Fibroblast of peridontal ligament (primary cell): Measurements from ENCODE around the gene NCK1.

ENCODE experiments used
- DNase-seq: peaks from one replicate; pipeline ENCODE4 v3.0.0-alpha.2; 2010; ENCODE audit errors: extremely low read depth

NCK1 gene

DNA sequence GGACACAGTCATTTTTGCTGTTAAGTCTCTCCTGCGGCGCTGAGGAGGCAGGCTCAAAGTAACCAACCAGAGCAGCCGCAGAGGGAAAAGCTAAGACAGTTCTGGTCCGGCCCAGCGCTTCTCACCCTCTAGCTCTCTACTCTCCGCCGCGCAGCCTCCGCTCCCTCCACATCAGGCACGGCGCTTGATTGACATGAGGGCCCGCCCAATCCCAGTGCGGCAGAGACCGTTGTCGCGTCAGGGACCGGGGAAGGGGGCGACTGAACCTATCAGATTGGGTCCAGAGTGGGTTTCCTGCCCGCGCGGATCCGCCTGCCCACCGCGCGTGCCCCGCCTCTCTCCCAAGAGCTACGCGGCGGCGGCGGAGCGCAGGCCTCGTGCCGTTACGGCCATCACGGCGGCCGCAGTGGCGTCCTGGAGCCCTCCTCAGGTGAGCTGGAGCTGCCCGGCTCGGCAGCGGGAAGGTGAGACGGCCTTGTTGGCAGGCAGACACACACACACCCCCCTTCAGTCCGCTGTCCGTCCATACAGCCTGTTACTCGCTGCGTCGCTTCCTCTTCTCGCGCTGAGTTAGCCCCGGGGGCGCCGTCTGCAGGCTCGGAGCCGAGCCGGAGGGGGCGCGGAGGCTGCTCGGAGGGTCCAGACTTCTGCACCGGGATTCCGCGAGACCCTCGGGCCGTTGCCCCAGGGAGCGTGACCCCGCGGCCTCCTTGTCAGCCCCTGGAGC lies at the start of gene NCK1:
Gene NCK1, plus strand, starts transcription at position 319 of the 727 bp plus-strand sequence. CDS start 65,794 bp downstream, outside the sequence.
- peak; percentile 96 for DNase-seq

DNA sequence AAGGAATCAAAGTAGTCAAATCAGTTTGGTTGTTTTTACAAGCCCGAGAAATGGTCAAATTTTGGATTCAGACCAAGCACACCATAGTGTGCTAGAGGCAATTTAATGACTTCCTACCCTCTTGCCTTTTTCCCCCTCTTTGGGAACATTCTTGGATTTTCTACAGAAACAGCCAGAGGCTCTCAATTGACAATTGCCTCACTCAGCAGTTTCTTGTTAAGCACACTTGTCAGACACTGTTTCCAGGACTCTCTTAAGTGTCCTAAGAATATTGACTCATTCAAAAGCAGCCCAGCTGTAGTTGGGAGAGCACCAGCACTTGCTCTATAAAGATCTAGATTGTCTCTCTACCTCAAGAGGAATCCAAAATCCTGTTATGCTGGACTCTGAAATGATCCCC lies 44.6 kb upstream of the NCK1 start:
- DNase-seq, result peak; percentile 51

DNA sequence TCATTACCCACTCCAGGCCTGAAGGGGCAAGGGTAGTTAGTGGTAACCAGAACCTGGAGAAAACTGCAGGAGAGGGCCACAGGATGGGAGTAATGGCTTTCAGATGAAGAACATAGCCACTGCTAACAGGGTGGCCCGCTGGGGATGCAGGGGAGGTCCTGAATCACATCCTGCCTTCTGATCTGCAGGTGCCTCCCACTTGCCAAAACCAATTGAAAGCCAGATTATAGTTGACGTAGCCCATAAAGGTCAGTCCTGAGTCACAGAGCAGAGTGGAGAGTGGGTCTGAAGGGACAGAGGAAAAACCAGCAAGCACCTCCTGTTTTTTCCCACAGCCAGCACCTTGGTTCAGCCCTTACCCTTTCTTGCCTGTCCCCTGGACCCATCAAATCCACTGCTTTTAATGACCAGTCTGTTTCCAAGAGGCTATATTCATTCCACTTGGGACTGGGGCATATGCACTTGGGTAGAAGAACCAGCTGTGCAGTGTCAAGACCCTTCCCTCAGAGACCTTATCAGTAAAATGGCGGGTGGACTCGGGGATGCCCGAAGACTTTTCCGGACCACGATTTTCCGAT lies 43.7 kb upstream of the NCK1 start:
- DNase-seq, result peak; percentile 72

DNA sequence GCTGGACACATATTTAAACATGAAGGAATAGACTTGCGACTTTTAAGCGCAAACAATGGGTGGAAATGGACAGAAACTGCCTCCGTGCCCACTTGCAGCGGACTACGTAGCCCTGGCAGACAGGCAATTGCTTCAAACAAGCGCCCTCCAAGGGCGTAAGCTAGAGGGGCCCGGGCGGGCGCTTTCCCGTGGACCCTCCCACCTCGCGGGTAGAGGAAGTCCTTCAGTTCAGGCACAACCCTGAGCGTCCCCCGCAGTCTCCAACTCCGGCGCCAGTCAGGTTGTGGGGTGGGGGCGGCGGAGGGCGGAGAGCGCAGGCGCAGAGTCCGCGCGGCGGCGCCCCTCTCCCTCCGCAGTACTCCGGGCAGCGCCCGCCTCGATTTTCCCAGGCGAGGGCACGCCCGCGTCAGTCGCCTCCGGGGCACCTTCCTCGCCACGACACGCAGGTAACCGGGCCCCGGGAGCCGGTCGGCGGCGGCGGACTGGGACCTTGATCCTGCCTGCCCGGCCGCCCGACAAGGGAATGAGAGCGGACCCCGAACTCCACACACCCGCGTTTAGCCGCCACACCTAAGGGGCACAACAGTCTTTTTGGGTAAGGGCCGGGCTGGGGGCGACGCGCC lies 43.1 kb upstream of the NCK1 start, which contains the start of gene SLC35G2:
Gene SLC35G2, plus strand, starts transcription at position 358 of the 623 bp plus-strand sequence. CDS start 35,335 bp downstream, outside the sequence.
- DNase-seq, result peak; percentile 59

DNA sequence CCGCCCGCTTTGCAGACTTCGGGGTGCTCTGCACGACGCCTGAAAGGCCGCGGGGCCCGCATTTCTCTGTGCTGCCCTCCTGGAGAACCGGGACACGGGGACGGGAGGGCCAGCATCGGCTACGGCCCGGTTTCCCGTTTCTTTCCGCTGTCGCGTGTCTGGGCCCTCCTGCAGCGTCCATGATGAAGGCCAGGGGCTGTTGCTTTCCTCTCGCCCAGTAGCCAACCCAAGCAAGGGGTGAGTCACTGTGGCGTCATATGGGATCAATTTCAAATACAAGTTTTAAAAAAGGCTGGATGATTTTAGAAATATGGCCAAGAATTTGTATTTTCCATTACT lies 42.6 kb upstream of the NCK1 start:
- DNase-seq, result peak; percentile 91

DNA sequence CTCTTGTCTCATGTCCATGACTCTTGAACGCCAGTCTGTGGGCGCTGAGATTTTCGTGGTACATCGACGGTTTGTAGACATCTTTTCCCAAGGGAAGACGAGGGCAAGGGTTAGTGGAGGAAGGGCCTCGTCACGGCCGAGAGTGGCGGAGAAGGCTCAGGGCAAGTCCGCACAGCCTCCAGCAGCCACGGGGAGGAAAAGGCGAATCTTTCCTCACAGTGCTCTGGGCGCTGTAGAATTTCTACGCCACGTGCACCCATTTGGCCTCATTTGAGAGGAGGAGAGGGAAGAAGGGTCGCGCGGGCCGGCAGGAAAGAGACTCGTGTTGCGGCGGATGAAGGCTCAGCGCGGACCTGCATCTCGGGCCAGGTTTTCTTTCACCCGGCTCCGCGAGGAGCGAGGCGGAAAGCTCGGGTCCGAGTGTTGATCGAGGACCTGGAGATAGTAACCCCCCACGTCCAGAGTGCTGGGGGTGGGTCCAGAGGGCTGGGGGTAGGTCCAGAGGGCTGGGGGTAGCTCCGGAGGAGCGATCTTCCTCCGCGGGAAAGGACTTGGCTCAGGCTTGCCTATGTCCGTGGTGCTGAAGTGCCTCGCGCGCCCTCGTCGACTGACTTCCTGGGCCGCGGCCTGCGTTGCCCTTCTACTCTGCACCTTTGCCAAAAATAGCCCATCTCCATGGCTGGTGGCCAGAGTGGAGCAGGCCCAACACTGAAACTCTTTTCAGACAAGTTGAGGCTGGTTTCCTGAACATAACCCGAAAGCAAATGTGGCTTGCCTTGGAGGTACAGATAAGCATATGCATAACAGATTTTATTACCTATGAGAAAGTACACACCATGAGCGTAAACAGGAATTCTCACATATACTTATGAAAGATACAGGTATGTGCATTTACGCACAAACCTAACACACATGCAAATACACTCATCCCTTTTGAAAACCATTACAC lies 42.0 kb upstream of the NCK1 start:
- DNase-seq, result peak; percentile 61

DNA sequence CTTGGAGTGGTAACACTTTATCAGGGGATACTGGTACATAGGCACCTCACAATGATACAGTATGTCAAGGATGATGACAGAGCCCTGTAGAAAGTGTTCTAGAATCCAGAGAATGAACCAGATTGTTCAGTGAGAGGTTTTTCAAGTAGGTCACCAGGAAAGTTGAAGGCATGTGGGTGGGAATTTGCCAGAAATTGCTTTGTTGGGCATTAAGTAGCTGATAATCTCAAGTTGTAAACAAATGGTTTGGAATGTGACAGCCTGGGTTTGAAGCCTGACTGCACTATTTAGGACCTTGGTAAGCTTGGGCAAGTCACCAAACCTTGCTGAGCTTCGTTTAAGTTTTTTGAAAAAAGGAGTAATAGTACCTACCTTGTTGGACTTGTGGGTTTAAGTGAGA lies 30.5 kb upstream of the NCK1 start:
- no peak for DNase-seq

DNA sequence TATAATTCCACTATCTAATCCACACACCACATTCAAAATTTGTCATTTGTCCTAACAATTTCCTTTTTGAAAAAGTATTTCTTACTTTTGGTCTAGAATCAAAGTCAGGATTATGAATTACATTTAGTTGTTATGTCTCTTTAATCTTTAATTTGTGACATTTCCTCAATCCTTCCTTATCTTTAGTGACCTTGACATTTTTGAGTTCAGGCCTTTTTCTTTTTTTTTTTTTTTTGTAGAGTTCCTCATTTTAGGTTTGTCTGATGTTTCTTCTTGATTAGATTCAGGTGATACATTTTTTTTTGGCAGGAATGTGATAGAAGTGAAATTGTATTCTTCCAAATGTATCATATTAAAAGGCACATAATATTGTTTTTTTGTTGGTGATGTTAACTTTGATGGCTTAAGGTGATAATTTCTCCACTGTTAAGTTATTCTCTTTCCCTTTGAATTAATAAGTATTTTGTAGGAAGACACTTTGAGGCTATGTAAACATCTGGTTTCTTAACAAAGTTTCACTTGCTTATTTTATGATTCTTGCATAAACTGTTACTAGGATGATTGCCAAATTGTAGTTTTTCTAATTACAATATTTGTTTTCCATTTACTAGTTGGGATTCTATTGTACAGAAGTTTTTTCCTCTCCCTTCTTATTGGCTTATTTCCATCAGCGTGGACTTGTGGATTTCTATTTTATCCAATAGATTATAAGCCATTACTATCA lies 26.8 kb upstream of the NCK1 start:
- no peak for DNase-seq

DNA sequence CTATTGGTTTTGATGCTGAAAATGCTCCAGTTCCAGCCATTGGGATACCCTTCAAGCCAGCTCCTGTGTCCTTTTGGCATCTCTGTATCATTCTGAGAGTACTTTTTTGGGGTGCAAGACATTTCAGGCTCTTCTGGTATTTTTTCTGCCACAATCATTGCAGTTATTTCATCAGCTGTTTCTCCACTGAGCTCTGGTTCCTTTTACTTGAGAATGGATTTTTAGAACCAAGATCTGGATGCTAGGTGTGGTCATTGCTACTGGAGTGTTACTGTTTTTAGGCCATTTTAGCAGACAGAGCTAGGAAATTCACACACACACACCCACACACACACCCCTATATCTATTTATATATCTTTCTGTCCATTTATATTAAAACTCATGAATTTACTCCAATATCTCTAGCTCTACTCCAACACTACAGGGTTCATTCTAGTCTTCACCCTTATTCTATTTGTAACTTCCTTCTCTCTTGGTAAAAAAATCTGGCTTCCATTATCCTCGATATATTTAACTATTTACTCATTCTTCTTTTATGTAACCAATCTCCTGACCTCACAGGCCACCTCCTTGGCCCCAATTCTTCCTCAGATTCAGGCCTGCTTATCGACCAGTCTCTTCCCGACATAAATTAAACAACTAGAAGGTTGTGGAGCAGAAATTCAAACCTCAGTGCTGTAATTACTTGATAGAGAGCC lies 26.0 kb upstream of the NCK1 start:
- DNase-seq, result peak; percentile 62

DNA sequence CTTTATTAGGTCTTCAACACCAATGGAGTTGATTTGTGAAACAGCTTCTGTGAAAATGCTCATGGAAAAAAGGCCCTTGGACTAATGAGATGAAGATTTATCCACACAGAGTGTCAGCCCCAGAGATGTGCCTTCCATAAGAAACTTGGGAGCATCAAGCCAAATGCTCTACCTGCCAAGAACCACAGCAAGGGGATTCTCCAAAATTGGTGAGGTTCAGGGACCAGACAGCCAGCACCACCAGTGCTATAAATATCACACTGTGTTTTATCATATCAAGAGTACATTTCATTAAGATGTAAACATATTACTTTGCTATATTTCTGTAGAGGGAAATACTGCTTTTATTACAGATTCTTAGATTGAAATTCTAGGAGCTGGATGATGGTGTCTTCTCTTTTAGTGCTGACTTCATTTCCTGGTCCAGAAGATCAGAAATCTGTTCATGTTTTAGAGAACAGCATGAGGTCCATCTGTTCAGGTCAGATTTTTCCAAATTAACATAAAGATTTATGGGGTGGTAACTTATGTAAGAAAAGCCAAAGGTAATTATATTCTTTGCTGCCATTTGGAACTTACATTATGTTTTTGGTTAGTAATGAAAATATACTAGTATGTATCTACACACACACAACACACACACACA lies 25.4 kb upstream of the NCK1 start:
- peak; percentile 31 for DNase-seq

DNA sequence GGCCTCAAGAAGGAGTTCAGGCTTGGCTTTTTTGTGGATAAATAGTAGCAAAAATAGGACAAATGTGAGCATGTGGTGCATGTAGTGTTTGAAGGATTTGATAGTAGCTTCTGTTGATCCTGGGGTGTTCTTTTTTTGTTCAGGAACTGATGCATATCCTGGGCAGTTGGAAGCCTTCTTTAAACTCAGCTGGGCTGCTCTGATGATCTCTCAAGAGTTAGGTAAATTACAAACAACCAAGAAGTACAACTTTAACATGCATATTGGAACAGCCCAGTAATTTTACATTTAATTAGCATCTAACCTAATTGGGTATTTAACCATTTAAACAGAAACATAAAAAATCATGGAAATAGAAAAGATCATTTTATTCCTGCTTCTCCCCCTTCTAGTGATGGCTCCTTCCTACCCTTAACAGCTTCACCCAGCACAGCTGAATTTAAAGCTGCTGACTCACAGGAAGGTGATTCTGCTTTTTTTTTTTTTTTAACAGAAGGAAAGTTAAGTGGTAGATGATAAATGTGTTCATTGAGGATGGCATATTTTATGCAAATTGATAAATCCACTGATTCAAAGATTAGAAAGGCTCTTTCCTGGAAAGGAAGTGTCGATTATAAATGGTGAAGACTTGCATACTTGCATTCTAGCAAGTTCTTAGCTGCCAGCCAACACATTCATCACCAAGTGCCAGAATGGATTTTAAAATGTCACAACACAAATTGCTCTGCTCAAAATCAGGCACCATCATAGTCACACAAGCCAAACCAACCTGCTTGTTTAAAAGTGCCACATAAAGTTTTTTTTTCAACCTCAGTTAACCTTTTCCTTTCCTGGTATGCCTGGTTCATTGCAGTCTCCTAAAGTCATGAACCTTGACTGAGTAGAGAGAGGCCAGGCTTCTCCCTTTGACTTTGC lies 23.1 kb upstream of the NCK1 start:
- peak; percentile 34 for DNase-seq

DNA sequence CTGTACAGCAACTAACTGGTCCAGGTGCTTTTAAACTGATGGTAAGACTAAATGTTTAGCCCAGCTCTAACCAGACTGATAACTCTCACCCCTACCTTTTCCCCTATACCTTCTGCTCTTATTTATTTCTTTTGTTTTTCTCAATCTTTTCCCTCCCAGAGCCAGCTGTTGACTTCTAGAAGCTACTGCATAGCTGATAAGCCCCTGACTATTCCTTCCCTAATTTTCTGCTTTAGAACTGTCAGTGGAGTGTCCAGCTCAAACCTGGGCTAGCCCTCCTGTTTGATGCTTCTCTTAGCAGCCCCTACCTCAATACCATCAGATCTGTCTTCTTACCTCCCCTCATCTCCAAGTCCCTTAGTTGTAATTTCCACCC lies 22.5 kb upstream of the NCK1 start:
- DNase-seq, result no peak

DNA sequence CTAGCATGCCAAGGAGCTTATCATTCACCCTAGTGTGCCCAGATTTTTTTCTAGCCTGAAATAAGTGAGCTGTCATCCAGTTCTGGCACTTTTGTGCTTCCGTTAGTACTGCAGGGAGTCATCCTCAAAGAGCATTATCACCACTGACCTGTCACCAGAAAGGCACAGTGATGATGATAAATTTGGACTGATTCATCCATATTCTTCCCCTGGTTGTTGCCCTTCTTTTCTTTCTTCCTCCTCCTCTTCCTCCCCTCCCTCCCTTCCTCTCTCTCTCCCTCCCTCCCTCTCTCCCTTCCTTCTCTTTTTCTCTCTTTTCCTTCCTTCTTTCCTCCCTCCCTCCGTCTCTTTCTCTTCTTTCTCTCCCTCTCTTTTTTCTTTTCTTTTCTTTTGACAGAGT lies 21.8 kb upstream of the NCK1 start:
- no peak for DNase-seq

DNA sequence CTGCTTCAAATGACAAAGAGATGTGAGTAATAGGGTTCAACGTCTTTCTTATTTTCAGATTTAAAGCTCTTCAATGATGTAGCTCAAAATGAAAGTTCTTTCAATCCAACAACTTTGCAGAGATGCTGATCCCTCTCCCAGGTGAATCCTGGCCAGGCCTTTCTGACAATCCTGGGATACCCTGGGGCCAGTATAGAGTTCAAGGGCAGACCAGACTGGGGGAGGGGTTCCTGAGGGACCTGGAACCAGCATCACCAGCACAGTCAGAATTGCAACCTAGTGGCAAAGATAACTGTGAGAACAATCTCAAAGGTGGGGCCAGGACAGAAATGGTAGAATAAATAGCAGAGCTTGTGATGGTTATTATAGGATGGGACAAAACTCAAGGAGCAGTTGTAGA lies 19.7 kb upstream of the NCK1 start:
- no peak for DNase-seq

DNA sequence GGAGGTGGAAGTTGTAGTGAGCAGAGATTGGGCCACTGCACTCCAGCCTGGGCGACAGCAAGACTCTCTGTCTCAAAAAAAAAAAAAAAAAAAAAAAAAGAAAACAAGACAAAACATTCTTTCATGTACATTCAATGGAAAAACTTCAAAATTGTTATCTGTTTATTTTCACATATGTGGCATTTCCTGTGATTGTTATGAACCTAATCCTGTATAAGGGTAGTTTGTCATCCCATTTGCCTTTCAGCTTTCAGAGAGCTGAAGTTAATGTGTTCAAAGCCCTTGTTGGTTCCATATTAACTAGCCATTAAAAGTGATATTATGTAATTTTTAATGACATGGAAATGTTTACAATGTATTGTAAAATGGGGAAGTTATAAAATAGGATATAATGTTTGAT lies 17.3 kb upstream of the NCK1 start:
- no peak for DNase-seq

DNA sequence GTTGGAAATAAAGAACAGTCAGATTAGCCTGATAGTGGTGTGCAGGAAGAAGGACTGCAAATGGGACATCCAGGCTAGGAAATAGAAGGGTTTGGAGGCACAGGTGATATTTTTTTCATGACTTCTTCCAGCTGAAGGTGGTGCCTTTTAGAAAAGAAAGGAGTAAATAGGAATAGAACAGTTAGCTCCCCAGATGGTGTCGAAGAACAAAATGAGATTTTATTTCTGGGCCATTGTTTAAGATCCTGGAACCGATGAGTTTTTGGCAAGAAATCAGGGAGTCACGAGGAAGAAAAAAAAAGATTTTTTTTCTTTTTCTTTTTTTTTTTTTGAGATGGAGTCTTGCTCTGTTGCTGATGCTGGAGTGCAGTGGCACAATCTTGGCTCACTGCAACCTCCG lies 9.8 kb upstream of the NCK1 start:
- no peak for DNase-seq

DNA sequence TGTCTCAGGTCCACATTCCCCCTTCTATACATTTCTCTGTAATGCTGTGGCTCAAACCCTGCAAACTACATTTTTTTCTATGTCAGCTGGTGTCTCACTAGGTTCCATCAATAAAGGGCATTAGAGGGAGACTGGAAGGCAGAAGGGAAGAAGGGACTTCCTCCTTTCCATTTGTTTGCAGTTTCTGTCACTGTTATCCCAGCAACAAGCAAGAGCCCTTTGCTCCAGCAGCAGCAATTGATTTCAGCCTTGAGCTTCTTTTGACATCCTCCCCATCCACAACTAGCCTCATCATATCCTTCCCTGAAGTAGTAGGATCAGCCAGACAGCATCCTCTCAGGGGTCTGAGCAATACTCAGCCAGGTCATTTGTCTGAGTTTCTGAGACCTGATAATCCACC lies 5.3 kb upstream of the NCK1 start:
- no peak for DNase-seq

DNA sequence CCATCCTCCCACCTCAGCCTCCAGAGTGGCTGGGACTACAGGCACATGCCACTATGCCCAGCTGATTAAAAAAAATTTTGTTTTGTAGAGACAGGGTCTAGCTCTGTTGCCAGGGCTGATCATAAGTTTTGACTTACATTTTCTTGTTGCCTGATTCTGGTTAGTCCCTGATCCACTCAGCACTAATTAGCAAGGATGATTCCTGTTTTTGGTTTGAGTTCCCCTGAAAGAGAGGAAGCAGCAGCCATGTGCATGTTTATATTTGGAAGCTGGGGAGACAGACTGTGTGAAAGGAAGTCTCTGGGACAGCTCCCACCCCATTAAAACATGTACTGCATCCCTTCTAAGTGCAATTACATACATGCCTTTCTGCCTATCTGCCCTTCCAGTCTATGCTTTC lies 3.6 kb upstream of the NCK1 start:
- DNase-seq, result no peak

DNA sequence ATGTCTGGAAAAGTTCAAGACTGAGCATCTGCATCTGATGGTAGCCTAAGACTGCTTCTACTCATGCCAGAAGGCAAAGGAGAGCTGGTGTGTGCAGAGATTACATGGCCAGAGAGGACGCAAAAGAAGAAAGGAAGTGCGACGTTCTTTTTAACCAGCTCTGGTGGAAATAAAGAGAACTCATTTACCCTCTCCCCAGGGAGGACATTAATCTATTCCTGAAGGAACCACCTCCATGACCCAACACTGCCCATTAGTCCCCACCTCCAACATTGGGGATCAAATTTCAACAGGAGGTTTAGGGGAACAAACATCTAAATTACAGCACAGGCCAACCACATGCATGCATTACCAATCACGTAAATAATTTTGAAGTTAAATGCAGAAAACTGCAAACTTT lies 1.5 kb upstream of the NCK1 start:
- DNase-seq, result peak; percentile 16
